GM21381 (cell line): ENCODE data around the gene OTOL1.
A peak's percentile ranks its signal among the peaks of the same experiment; 100 is the strongest.

ENCODE experiments used
- ATAC-seq: cut with Tn5 transposase; IDR thresholded peaks from one replicate; pipeline ENCODE4 v1.9.1; 2021; ENCODE audit warnings: mild to moderate bottlenecking, moderate library complexity; ENCODE audit not compliant: unreplicated experiment

The OTOL1 gene

DNA sequence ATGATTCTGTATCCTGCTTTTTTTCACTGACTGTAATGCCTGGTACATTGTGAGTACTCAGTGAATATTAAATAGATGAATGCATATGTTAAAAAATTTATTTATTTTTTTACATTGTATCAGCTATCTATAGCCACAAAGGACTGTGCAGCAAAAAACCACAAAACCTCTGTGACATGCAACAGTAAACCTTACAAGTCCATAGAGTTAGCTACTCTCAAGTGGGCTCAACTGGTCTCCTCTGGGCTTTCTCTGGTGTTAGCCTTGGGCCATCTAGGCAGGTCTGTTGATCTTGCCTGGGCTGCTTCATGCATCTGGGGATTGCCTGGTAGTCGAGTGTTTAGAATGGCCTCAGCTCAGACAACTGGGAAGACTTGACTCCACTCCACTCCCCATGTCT is 35.3 kb downstream of the OTOL1 start:
- ATAC-seq = no peak

DNA sequence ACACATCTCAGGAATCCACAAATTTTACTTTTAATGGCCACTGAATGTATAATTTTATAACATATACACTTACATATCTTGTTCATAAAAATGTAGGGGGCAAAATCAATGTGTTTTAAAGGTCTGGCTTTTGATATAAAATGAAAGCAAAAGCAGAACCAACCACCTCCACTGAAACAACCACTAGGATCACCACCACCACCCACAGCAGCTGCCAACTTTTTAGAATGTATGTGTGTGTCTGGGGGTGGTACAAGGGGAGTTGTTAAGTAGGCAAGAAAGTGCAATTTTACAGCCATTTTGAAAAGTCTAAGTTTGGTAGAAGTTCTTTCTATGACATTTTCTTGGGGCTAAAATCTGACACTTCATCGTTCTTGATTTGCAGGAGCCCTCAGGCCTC is 44.0 kb downstream of the OTOL1 start:
- ATAC-seq = peak; percentile 91

DNA sequence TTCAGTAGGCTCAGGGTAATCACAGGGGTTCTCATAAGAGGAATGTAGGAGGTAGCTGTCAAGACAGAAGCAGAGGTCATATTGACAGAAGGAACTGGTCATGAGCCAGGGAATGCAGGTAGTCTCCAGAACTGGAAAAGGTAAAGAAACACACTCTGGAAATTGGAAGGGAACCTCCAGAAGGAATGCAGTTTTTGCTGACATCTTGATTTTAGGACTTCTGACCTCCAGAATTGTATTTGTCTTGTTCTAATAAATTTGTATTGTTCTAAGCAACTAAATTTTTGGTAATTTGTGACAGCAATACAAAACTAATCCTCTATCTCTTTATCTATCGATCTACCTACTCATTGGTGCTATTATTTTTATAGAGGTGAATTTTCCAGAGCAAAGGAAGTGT is 49.2 kb downstream of the OTOL1 start:
- ATAC-seq = no peak

DNA sequence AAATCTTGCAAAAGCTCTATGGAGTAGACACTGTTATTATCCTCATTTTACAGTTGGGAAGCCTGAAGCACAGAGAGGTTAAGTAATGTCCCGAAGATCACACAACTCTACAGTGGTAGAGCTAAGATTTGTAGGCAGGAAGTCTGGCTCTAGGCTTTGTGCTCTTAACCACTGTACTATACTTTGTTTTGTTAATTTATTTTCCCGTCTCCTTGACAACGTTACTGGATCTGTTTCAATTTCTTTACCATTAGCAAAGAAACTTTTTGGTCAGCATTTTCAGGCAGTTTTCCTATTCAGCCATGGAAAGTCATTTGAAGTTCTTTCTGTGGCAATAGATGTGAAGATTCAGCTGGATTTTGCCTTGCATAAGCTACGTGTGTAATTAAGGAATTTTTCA is 51.7 kb downstream of the OTOL1 start:
- ATAC-seq = no peak

DNA sequence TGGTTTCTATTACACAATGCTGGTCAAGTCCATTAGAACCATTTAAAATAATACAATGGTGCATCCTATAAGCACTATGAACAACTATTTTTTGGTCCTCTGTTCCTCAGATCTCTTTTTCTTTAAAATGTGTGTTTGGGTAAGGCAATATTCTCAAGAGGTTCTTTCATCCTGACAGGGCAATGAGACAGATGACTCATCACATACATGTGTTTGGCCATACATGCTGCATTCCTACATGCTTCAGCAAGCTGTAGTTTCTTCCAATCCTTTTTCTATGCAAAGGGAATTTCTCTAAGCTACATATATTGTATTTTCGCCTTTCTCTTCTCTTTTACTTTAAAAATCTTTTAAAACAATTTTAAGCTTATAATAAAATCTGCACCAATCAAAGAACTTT is 52.7 kb downstream of the OTOL1 start:
- ATAC-seq = no peak

DNA sequence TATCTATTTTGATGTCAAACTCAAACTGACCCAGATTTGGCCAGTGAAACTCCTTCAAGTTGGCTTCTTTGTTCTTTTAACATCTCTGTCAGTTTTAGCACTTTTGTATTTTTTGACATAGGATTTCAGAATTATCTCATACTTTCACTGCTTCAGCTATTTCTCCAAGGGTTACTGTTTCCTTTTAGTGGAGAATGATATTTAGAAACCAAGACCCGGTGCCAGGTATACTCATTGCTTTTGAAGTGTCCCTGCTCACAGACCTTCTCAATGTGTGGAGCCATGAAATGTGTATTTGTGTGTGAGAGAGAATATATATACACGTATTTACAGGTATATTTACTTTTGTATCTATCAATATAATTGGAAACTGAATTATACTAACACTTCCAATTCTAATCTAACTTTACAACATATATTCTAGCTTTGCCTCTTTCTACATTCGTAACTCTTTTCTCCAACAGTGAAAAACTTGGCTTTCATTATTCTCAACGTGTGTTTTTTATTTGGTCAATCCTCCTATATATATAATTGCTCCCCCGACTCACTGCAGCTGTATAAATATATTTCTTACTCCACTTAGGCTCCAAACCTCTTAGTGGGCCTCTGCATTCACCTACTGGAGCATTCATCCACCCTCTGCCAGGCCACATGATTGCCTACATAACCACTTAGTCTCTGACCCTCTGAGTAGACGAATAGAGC is 54.0 kb downstream of the OTOL1 start:
- ATAC-seq = no peak

DNA sequence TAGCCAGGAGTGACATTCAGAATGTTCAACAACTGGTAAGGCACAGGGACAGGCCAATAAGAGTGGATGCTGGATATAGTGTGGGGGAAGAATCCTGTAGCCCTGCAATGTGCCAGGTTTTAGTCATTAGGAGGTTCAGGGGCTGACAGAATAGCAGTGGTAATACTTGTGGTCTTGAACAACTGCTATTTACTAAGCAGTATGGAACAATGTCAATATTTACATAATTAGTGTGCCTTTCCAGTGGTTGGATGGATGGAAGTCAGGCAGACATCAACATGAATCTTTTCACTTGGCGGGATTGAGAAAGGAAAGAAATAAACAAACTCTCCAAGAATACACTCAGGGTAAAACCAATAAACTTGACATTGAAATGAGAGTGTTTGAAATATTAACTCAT is 55.1 kb downstream of the OTOL1 start:
- ATAC-seq = no peak

DNA sequence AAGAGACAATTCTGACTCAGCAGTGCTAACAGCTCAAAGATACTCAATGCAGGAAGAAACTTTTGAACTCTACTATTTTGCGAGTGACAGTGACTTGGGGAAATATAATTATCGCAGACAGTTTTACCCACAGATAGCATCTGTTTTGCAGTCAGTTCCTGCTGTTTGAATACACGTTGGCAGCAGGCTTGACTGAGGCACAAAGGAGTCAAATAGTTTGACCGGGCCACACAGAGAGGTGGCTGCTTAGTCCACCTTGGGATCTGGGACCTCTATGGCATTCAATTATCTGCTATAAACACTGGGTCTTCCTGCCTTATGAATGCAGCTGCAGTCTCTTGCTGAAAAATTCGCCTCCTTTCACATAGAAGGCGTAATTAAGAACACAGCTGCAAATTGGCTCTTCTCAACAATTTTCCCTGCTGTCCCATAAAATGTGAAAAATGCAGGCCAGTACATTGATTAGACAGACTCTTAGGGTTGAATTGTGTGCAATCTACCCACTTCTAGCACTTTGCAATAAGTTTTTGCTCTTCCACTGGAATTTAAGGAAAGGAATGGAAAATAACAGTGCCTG is 56.5 kb downstream of the OTOL1 start:
- no peak for ATAC-seq
